ENCODE results near the gene PPM1L. TPM values are rescaled to one million over a fixed set of nuclear protein-coding genes. Genes with fewer than 3 reads are reported as not detected.

Gene PPM1L
- total and polyA plus RNA-seq, 2 of the 13 experiments (the other 11 are each of a cell fraction or from before 2014, with no cell fraction given): 0.22 to 1.4 TPM

DNA sequence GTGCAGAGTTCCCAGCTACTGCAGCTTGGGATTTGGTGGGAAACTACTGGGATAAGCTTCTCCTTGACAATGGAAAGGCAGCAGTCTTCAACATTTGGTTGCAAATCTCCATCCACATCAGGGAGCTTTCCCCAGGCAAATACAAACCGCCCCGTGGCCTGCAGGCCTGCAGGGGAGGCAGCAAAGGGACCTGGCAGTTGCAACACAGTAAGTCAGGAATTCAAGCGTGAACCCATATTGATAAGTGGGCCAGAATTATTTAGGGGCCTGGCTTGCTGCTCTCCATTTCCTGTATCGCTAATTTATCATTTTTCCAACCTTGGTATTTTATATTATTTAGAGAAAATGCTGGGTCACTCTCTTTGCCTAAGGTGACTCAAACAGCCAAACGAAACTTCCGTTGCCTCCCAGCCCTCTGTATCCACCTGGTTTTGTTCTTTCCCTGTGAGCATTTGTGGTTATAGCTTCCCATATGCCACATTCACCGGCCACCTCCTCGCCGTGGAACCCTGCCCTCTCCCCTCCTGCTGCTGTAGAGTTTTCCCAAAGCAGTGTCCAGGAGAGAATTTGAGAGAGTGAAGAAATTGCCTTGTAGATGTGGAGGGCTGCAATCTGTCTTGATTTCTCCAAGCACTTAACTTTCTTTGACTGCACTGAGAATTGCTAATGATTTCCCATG lies 314.4 kb downstream of the PPM1L start (continued):
- no peak for TF ChIP-seq AFF4 (CRISPR knock-in tag; IDR thresholded peaks at IDR 0.05)

- FAIRE-seq (no peak), DNase-seq (ENCODE audit: low spot score) (no peak), ATAC-seq (no peak)
- H3K79me2 ChIP-seq (ENCODE audit: insufficient read depth, low read length): no peaks in the 10 kb centered on the region
- H3K4me2 ChIP-seq (ENCODE audit: low read depth, low read length): no peak overlapping the region
- no peak overlapping the region for H3K4me3 ChIP-seq (replicated peaks in 1 of 3; ENCODE audit: insufficient read depth in 1 of 3, low read depth in 2 of 3, low read length in 3 of 3)
- H3K9ac ChIP-seq (ENCODE audit: insufficient read depth, low read depth, low read length): no peak overlapping the region
- no TSS peak for BruUV-seq (replicated peaks)
- intact Hi-C loops (cut with micrococcal nuclease; ENCODE audit: unreplicated experiment) (no loop called here), in situ Hi-C loops (cut with HindIII; ENCODE audit: extremely low pct_ligation_motif_present, low pct_unique_long_range_greater_than_20kb) (no loop called here)
- H3K4me1 ChIP-seq (ENCODE audit: insufficient read depth, low read length): no peaks in the 10 kb centered on the region
- no peaks in the 10 kb centered on the region for H3K36me3 ChIP-seq (replicated peaks in 1 of 2; ENCODE audit: control insufficient read depth in 1 of 2, insufficient read depth in 2 of 2, low read length in 2 of 2)
- ChIA-PET POLR2A (no interaction called here), CTCF (ENCODE audit: low intra/inter-chr PET ratio, low total read pairs) (no interaction called here)
- no peak overlapping the region for H2AFZ ChIP-seq (ENCODE audit: low read length)
- no peak overlapping the region for H3K27ac ChIP-seq (ENCODE audit: extremely low read length, insufficient read depth, low read length)
- H3K27me3 ChIP-seq (ENCODE audit: control insufficient read depth in 1 of 2, insufficient read depth in 2 of 2, low read length in 2 of 2): no peaks in the 10 kb centered on the region
- 32% methylated on average over 6 of the region's 6 CpGs for WGBS (ENCODE audit: low lambda C conversion rate)
- no peaks in the 10 kb centered on the region for H3K9me3 ChIP-seq (ENCODE audit: low read length)
- no peaks in the 10 kb centered on the region for H4K20me1 ChIP-seq (ENCODE audit: insufficient read depth, low read length)
- TF ChIP-seq BORCS8-MEF2B (CRISPR knock-in tag; IDR thresholded peaks at IDR 0.05): no peak
- TF ChIP-seq HNRNPLL (IDR thresholded peaks at IDR 0.05; ENCODE audit: low read depth, low read length, poor library complexity, severe bottlenecking): no peak
- no peak for TF ChIP-seq IKZF5 (CRISPR knock-in tag; IDR thresholded peaks at IDR 0.05)
- TF ChIP-seq KAT8 (CRISPR knock-in tag; IDR thresholded peaks at IDR 0.05): no peak
- no peak for TF ChIP-seq HCFC1 (IDR thresholded peaks at IDR 0.05; ENCODE audit: low read depth, low read length)
- TF ChIP-seq ZNF232 (CRISPR knock-in tag; IDR thresholded peaks at IDR 0.05; ENCODE audit: borderline replicate concordance): no peak
- TF ChIP-seq NKX3-1 (CRISPR knock-in tag; IDR thresholded peaks at IDR 0.05): no peak
- no peak for TF ChIP-seq ZZZ3 (CRISPR knock-in tag; IDR thresholded peaks at IDR 0.05; ENCODE audit: borderline replicate concordance)
- TF ChIP-seq MEIS1 (CRISPR knock-in tag; IDR thresholded peaks at IDR 0.05; ENCODE audit: borderline replicate concordance): no peak
- no peak for TF ChIP-seq KDM4B (CRISPR knock-in tag; IDR thresholded peaks at IDR 0.05)
- no peak for TF ChIP-seq ZNF879 (CRISPR knock-in tag; IDR thresholded peaks at IDR 0.05)
- no peak for TF ChIP-seq ZMAT3 (CRISPR knock-in tag; conservative IDR thresholded peaks at IDR 0.05)
- no peak for TF ChIP-seq ATF4 (CRISPR knock-in tag; IDR thresholded peaks at IDR 0.05)
- TF ChIP-seq ZNF3 (CRISPR knock-in tag; IDR thresholded peaks at IDR 0.05): no peak
- TF ChIP-seq HES4 (CRISPR knock-in tag; IDR thresholded peaks at IDR 0.05; ENCODE audit: borderline replicate concordance): no peak
Measured at GRCh38 chr3:161070980-161071663, 315.1 kb downstream of the PPM1L start.

Data from HepG2 (cell line).